T-helper 9 cell (primary cell): Measurements from ENCODE around the gene NCOA5.
A peak's percentile ranks its signal among the peaks of the same experiment; 100 is the strongest.

Source experiments
- DNase-seq: peaks from one replicate; pipeline ENCODE4 v3.0.0-alpha.2; 2020
- total RNA-seq, 2 donors: gene quantifications; one replicate each; lab custom pipeline; 2026; lab: John Stamatoyannopoulos, UW

The NCOA5 gene
- 11.8 to 61.3 reads per million in 2 donors for total RNA-seq

GRCh38 chr20:46089417-46090388 lies at the start of gene NCOA5:
TSS of gene NCOA5 (minus strand) at chr20:46089962. CDS start at chr20:46079424, 10,538 bp downstream.
- peak; percentile 86 for DNase-seq

- DNase-seq, result no peak
These were observed 49.6 kb upstream of the NCOA5 start for GRCh38 chr20:46139266-46139889.

GRCh38 chr20:46137816-46138215 lies 48.1 kb upstream of the NCOA5 start:
- DNase-seq, result no peak

GRCh38 chr20:46135856-46136633 lies 46.3 kb upstream of the NCOA5 start:
- no peak for DNase-seq

- no peak for DNase-seq
These were observed 45.0 kb upstream of the NCOA5 start for GRCh38 chr20:46134716-46135115.

GRCh38 chr20:46133886-46134654 lies 44.3 kb upstream of the NCOA5 start:
- no peak for DNase-seq

GRCh38 chr20:46132705-46133120 lies 43.0 kb upstream of the NCOA5 start:
- peak; percentile 50 for DNase-seq

GRCh38 chr20:46131396-46131795 lies 41.6 kb upstream of the NCOA5 start:
- DNase-seq, result no peak

GRCh38 chr20:46130534-46130933 lies 40.8 kb upstream of the NCOA5 start:
- no peak for DNase-seq

GRCh38 chr20:46129955-46130481 lies 40.3 kb upstream of the NCOA5 start:
- no peak for DNase-seq

GRCh38 chr20:46128310-46129151 lies 38.8 kb upstream of the NCOA5 start:
- no peak for DNase-seq

GRCh38 chr20:46127396-46128010 lies 37.7 kb upstream of the NCOA5 start:
- DNase-seq, result no peak

GRCh38 chr20:46126440-46127056 lies 36.8 kb upstream of the NCOA5 start:
- no peak for DNase-seq

- no peak for DNase-seq
These were observed 33.9 kb upstream of the NCOA5 start for GRCh38 chr20:46123482-46124245.

GRCh38 chr20:46122516-46123481 lies 33.0 kb upstream of the NCOA5 start:
- no peak for DNase-seq

GRCh38 chr20:46122071-46122470 lies 32.3 kb upstream of the NCOA5 start:
- DNase-seq, result no peak

- no peak for DNase-seq
These were observed 31.6 kb upstream of the NCOA5 start for GRCh38 chr20:46121184-46121930.
